ENCODE data around the gene SOBP. TPM values are rescaled to one million over a fixed set of nuclear protein-coding genes. Genes with fewer than 3 reads are reported as not detected.

Gene SOBP
- polyA plus RNA-seq, 3 donors from 2014 or later: not detected

DNA sequence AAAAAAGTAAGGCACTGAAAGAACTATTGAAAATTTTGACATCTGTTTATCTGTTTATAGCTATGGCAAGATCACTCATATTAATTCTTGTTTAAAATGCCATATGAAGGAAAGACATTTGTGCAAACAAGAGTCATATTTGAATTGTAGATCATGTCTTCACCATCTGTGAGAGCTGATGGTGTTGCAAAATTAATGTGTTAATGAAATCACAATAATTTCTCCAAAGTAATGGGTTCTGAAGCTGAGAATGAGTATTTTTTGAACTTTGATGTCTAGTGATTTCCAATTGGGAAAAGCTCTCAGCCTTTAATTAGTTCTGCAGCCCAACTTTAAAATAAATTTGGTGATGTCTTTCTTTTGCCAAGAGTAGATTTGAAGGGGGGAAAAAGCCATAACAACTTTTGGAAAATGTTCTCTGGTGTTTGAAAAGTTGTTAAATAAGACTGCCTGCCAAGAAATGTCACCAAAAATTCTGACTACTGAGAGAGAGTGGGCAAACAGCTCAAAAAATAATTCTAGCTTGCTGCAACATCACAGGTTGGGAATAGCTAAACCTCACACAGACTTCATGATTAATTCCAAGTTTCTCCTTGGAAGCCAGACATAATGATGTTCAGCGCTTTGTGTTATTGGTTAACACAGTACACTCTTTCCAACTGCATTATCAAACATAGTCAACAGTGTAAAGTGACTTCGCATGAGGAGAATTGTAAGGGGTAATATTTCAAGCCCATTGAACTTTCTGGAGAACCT, 142.6 kb downstream of the SOBP start:
- peaks cover 6 to 11% of the 10 kb centered on the region in 2 donors for H3K4me1 Mint-ChIP-seq
- H3K36me3 Mint-ChIP-seq: peaks cover 0 to 6% (median 0%) of the 10 kb centered on the region in 3 donors
- no peak overlapping the region for H3K27ac Mint-ChIP-seq
- no peak for DNase-seq
- peaks cover 0 to 2% (median 0%) of the 10 kb centered on the region in 6 donors for H3K9me3 Mint-ChIP-seq
- peak overlapping the region in 2 of 5 donors; percentile 39 to 46 for H3K4me3 Mint-ChIP-seq
- H3K27me3 Mint-ChIP-seq (ENCODE audit: low read depth in 3 of 3): peaks cover 6 to 35% (median 14%) of the 10 kb centered on the region in 3 donors

DNA sequence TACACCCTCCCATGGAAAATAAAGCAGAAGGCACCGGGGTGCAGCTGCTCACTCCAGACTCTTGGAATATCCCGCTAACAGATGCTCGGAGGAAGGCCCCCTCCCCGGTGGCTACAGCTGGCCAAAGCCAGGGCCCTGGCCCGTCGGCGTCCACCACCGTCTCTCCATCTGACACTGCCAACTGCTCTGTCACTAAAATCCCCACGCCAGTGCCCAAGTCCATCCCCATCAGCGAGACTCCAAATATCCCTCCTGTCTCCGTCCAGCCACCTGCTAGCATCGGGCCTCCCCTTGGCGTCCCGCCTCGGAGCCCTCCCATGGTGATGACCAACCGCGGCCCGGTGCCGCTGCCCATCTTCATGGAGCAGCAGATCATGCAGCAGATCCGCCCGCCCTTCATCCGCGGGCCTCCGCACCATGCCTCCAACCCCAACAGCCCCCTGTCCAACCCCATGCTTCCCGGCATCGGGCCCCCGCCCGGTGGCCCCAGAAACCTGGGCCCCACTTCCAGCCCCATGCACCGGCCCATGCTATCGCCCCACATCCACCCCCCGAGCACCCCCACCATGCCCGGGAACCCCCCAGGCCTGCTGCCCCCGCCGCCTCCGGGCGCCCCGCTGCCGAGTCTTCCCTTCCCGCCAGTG, 143.9 kb downstream of the SOBP start:
- peaks cover 0 to 2% (median 0%) of the 10 kb centered on the region in 6 donors for H3K9me3 Mint-ChIP-seq
- peaks cover 6 to 35% (median 9%) of the 10 kb centered on the region in 3 donors for H3K27me3 Mint-ChIP-seq (ENCODE audit: low read depth in 3 of 3)
- peaks cover 6 to 11% of the 10 kb centered on the region in 2 donors for H3K4me1 Mint-ChIP-seq
- H3K4me3 Mint-ChIP-seq: peak overlapping the region; percentile 15 to 48 (median 43)
- peaks cover 0 to 6% (median 0%) of the 10 kb centered on the region in 3 donors for H3K36me3 Mint-ChIP-seq
- no peak overlapping the region for H3K27ac Mint-ChIP-seq
- DNase-seq: no peak

- Mint-ChIP-seq H3K36me3 (peaks cover 0 to 6% (median 0%) of the 10 kb centered on the region in 3 donors), H3K27ac (no peak overlapping the region), H3K9me3 (peaks cover 0 to 2% (median 0%) of the 10 kb centered on the region in 6 donors), H3K27me3 (ENCODE audit: low read depth in 3 of 3) (peaks cover 6 to 35% (median 7%) of the 10 kb centered on the region in 3 donors), H3K4me3 (peak overlapping the region in 2 of 5 donors; percentile 24 to 29), H3K4me1 (peaks cover 6 to 11% of the 10 kb centered on the region in 2 donors)
- DNase-seq: no peak
These were observed 144.6 kb downstream of the SOBP start for GRCh38 chr6:107634324-107635056.

- no peak overlapping the region for H3K27ac Mint-ChIP-seq
- DNase-seq: no peak
- H3K4me1 Mint-ChIP-seq: peaks cover 6 to 11% of the 10 kb centered on the region in 2 donors
- peaks cover 6 to 35% (median 12%) of the 10 kb centered on the region in 3 donors for H3K27me3 Mint-ChIP-seq (ENCODE audit: low read depth in 3 of 3)
- H3K36me3 Mint-ChIP-seq: peaks cover 0 to 6% (median 0%) of the 10 kb centered on the region in 3 donors
- H3K9me3 Mint-ChIP-seq: peaks cover 0 to 2% (median 0%) of the 10 kb centered on the region in 6 donors
- H3K4me3 Mint-ChIP-seq: peak overlapping the region in 4 of 5 donors; percentile 7 to 53 (median 42)
These were observed 145.2 kb downstream of the SOBP start for GRCh38 chr6:107635057-107635515.

DNA sequence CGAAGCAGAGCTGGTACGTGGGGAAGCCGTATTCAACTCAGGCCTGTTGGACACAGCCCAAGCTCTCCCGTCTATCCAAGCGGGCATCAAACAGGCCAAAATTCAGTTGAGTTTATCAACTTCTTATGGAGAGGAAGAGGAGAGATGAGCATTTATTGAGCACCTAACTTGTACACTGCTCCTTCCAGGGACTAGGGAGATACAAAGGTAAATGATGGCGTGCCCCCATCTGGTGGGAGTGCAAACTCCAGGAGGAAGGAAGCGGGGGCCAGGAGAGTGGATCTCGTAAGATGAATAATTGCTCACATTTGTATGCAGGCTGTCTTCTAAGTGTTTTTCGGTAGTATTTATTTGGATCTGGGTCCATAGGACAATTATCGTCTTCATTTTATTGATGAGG, 146.6 kb downstream of the SOBP start:
- Mint-ChIP-seq H3K27ac (no peak overlapping the region), H3K36me3 (peaks cover 0 to 6% (median 0%) of the 10 kb centered on the region in 3 donors), H3K9me3 (peaks cover 0 to 2% (median 0%) of the 10 kb centered on the region in 6 donors), H3K27me3 (ENCODE audit: low read depth in 3 of 3) (peaks cover 6 to 37% (median 15%) of the 10 kb centered on the region in 3 donors), H3K4me3 (no peak overlapping the region), H3K4me1 (peaks cover 6 to 11% of the 10 kb centered on the region in 2 donors)
- DNase-seq: no peak

GRCh38 chr6:107637316-107638315, 147.7 kb downstream of the SOBP start:
- Mint-ChIP-seq H3K27ac (no peak overlapping the region), H3K36me3 (peaks cover 0 to 6% (median 0%) of the 10 kb centered on the region in 3 donors), H3K4me3 (no peak overlapping the region), H3K4me1 (peaks cover 6 to 11% of the 10 kb centered on the region in 2 donors), H3K9me3 (peaks cover 0 to 2% (median 0%) of the 10 kb centered on the region in 6 donors), H3K27me3 (ENCODE audit: low read depth in 3 of 3) (peaks cover 6 to 39% (median 15%) of the 10 kb centered on the region in 3 donors)
- DNase-seq: no peak

DNA sequence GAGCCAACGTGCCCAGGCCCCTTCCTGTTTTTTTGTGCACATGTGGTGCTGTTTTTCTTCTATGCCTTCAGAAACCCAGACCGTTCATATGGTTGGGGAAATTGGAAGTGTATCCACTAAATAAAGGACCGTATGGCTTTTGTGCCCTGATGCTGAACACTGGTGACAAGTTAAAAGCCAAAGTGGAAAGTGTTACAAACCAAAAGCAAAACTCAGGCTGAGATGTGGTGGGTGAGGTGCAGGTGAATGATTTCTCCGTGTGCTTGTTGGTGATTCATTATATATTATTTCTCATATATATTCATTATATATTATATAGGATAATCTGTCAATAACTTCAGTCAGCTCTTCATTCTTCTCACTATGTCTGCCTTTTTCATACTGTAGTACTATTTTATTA, 148.6 kb downstream of the SOBP start:
- H3K9me3 Mint-ChIP-seq: peaks cover 0 to 2% (median 0%) of the 10 kb centered on the region in 6 donors
- peaks cover 6 to 34% (median 12%) of the 10 kb centered on the region in 3 donors for H3K27me3 Mint-ChIP-seq (ENCODE audit: low read depth in 3 of 3)
- no peak overlapping the region for H3K4me3 Mint-ChIP-seq
- no peaks in the 10 kb centered on the region for H3K36me3 Mint-ChIP-seq
- no peak for DNase-seq
- H3K27ac Mint-ChIP-seq: no peak overlapping the region
- H3K4me1 Mint-ChIP-seq: peaks cover 4 to 5% of the 10 kb centered on the region in 2 donors

DNA sequence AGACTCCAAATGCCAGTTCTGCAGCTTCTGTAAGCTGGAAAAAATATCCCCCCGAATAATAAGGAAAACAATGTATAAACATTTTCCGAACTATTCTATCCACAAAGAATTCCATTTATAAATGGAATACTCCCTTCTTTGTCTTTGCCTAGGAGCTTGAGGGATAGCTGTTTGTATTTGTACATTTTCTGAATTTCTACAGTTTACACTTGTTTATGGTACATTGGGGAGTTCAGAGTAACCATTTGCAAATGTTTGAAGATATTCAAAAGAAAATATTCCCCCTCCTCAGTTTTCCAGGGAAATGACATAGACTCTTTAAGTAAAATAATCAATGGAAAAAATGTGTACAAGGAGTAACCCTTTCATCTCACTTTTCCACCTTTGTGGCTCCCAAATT, 149.6 kb downstream of the SOBP start:
- DNase-seq: no peak
- H3K27me3 Mint-ChIP-seq (ENCODE audit: low read depth in 3 of 3): peaks cover 4 to 29% (median 10%) of the 10 kb centered on the region in 3 donors
- H3K27ac Mint-ChIP-seq: no peak overlapping the region
- H3K4me3 Mint-ChIP-seq: no peak overlapping the region
- H3K4me1 Mint-ChIP-seq: no peaks in the 10 kb centered on the region
- H3K9me3 Mint-ChIP-seq: peaks cover 0 to 2% (median 0%) of the 10 kb centered on the region in 6 donors
- no peaks in the 10 kb centered on the region for H3K36me3 Mint-ChIP-seq

DNA sequence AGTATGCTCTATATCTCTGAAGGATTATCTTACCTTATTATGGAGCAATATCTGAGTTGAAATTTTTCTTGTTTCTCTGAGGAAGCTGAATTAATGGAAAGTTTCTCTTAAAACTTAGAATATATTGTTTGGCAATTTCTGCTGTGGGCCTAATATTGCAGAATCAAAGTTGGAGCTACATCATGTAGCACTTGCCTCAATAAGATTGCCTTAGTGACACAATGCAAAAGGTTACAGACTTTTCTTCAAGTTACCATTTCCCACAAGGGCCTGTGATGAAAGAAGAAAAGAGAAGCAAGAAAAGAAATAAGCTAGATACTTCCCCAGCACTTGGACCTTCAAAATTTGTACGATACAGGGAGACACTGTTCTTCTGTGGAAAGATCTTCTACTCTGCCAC, 151.2 kb downstream of the SOBP start:
- Mint-ChIP-seq H3K27ac (no peak overlapping the region), H3K4me3 (no peak overlapping the region), H3K4me1 (no peaks in the 10 kb centered on the region), H3K27me3 (ENCODE audit: low read depth in 3 of 3) (peaks cover 4 to 25% (median 8%) of the 10 kb centered on the region in 3 donors), H3K36me3 (no peaks in the 10 kb centered on the region), H3K9me3 (peaks cover 0 to 2% (median 0%) of the 10 kb centered on the region in 6 donors)
- no peak for DNase-seq

DNA sequence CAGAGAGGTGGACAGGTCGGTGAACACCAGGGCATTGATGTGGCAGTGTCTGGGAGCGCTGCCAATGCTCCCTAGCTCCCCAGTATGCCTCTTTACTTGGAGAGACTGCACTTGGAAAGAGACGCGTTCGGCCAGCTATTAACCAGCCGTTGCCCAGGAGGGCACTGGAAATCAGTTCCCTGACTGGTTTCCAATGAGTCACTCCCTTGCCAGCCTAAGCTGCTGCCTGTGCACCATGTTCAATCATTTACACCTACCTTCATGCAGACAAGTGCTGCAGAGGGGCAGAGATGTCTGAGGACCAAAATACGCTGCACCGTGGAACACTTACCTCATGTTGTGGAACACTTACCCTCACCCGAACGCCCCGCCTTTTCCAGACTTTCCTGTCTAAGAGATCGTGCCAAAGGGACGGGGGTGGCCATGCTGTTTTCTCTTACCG, 151.6 kb downstream of the SOBP start:
- no peak for DNase-seq
- no peaks in the 10 kb centered on the region for H3K36me3 Mint-ChIP-seq
- no peak overlapping the region for H3K27ac Mint-ChIP-seq
- H3K27me3 Mint-ChIP-seq (ENCODE audit: low read depth in 3 of 3): peaks cover 4 to 26% (median 8%) of the 10 kb centered on the region in 3 donors
- no peak overlapping the region for H3K4me3 Mint-ChIP-seq
- H3K4me1 Mint-ChIP-seq: no peaks in the 10 kb centered on the region
- H3K9me3 Mint-ChIP-seq: peaks cover 0 to 2% (median 0%) of the 10 kb centered on the region in 6 donors

GRCh38 chr6:107642095-107642860, 152.4 kb downstream of the SOBP start:
- H3K4me3 Mint-ChIP-seq: no peak overlapping the region

GRCh38 chr6:107642861-107643328, 153.0 kb downstream of the SOBP start:
- no peak for DNase-seq
- H3K27me3 Mint-ChIP-seq (ENCODE audit: low read depth in 3 of 3): peaks cover 0 to 22% (median 9%) of the 10 kb centered on the region in 3 donors
- no peaks in the 10 kb centered on the region for H3K36me3 Mint-ChIP-seq
- H3K4me3 Mint-ChIP-seq: no peak overlapping the region
- no peaks in the 10 kb centered on the region for H3K9me3 Mint-ChIP-seq
- H3K27ac Mint-ChIP-seq: no peak overlapping the region
- H3K4me1 Mint-ChIP-seq: no peaks in the 10 kb centered on the region

More at GRCh38 chr6:107642095-107642860, 152.4 kb downstream of the SOBP start:
- Mint-ChIP-seq H3K36me3 (no peaks in the 10 kb centered on the region), H3K27ac (peak overlapping the region in 1 of 6 donors; percentile 11), H3K4me1 (no peaks in the 10 kb centered on the region), H3K27me3 (ENCODE audit: low read depth in 3 of 3) (peaks cover 0 to 22% (median 8%) of the 10 kb centered on the region in 3 donors), H3K9me3 (peaks cover 0 to 2% (median 0%) of the 10 kb centered on the region in 6 donors)
- DNase-seq: no peak

All from immature natural killer cell (primary cell).